Uterus (tissue), 4 donors: Measurements from ENCODE around the gene DRG2. TPM values are rescaled to one million over a fixed set of nuclear protein-coding genes. Genes with fewer than 3 reads are reported as not detected.

ENCODE experiments used
- DNase-seq, 2 donors: peaks; one replicate each; pipeline ENCODE4 v3.0.0-alpha.2; 2019 to 2020
- H3K27ac ChIP-seq, 2 donors: fragments of 200-600 bp; sonication (generic); 1 replicate in 1 of 2; 2 replicates in 1 of 2; pipeline ENCODE4 v1.5.1; 2016 to 2018
- H3K27me3 ChIP-seq, 2 donors: fragments of 200-600 bp; sonication (generic); one replicate each; pipeline ENCODE4 v1.5.1; 2018 to 2019; ENCODE audit warnings: control low read depth in 1 of 2
- H3K36me3 ChIP-seq, 2 donors: fragments of 200-600 bp; sonication (generic); one replicate each; pipeline ENCODE4 v1.5.1; 2019; ENCODE audit warnings: control low read depth in 1 of 2
- H3K4me1 ChIP-seq, 2 donors: fragments of 200-600 bp; sonication (generic); one replicate each; pipeline ENCODE4 v1.5.1; 2018 to 2019; ENCODE audit warnings: control low read depth in 1 of 2
- H3K4me3 ChIP-seq, 2 donors: fragments of 200-600 bp; sonication (generic); 1 replicate in 1 of 2; 2 replicates in 1 of 2; pipeline ENCODE4 v1.5.1; 2018 to 2019; ENCODE audit warnings: mild to moderate bottlenecking in 1 of 2
- H3K9me3 ChIP-seq, 2 donors: fragments of 200-600 bp; sonication (generic); one replicate each; pipeline ENCODE4 v1.5.1; 2019; ENCODE audit warnings: control low read depth in 1 of 2
- CTCF ChIP-seq, 4 experiments: fragments of 200-600 bp in 2 of 4; fragments of 450-650 bp in 2 of 4; sonication (generic) in 2 of 4; IDR thresholded peaks; one replicate each; pipeline ENCODE4 v1.5.1; 2016 to 2019; ENCODE audit warnings: antibody characterized with exemption in 4 of 4, mild to moderate bottlenecking in 2 of 4, moderate library complexity in 1 of 4
- POLR2A ChIP-seq, 2 donors: fragments of 450-650 bp; IDR thresholded peaks; one replicate each; pipeline ENCODE4 v1.6.1; 2016; ENCODE audit warnings: antibody characterized with exemption in 2 of 2, mild to moderate bottlenecking in 1 of 2, moderate library complexity in 1 of 2
- intact Hi-C: fragments of 100-400 bp; cut with DNase I; formaldehyde crosslinking; loops from one replicate; pipeline ENCODE4 v1.15.1; 2023; ENCODE audit warnings: low total_unique reads
- total RNA-seq, 4 donors: library from RNA; depleted of rRNA in 3 of 4; stranded (reverse); fragments of >200 nt in 3 of 4; gene quantifications; one replicate each; pipeline versions ENCODE4 v1.1.0 to v1.2.4, GENCODE V29; 2014 to 2023
- donor health status: DM: yes; HTN: yes; CAD: no.

The DRG2 gene
- total RNA-seq, 4 donors from 2014 or later = 33.0 to 45.6 (median 41.4) TPM

- H3K27ac ChIP-seq = no peak overlapping the region
- H3K9me3 ChIP-seq = no peaks in the 10 kb centered on the region
- no peaks in the 10 kb centered on the region for H3K4me1 ChIP-seq
- H3K4me3 ChIP-seq = no peak overlapping the region
- no peaks in the 10 kb centered on the region for H3K36me3 ChIP-seq
- intact Hi-C loops = no loop called here
- no peak for DNase-seq
- no peaks in the 10 kb centered on the region for H3K27me3 ChIP-seq
- TF ChIP-seq CTCF (IDR thresholded peaks at IDR 0.05) (no peak), POLR2A (IDR thresholded peaks at IDR 0.05) (no peak)
Measured at GRCh38 chr17:18102640-18103039, 14.9 kb downstream of the DRG2 start.

GRCh38 chr17:18105027-18105426, 17.3 kb downstream of the DRG2 start:
- DNase-seq = no peak
- no peaks in the 10 kb centered on the region for H3K9me3 ChIP-seq
- no peaks in the 10 kb centered on the region for H3K4me1 ChIP-seq
- no peaks in the 10 kb centered on the region for H3K27me3 ChIP-seq
- TF ChIP-seq POLR2A (IDR thresholded peaks at IDR 0.05) (no peak), CTCF (IDR thresholded peaks at IDR 0.05) (no peak)
- H3K27ac ChIP-seq = no peak overlapping the region
- intact Hi-C loops = no loop called here
- no peaks in the 10 kb centered on the region for H3K36me3 ChIP-seq
- no peak overlapping the region for H3K4me3 ChIP-seq

GRCh38 chr17:18105595-18105994, 17.8 kb downstream of the DRG2 start:
- no peak overlapping the region for H3K27ac ChIP-seq
- H3K4me1 ChIP-seq = no peaks in the 10 kb centered on the region
- H3K9me3 ChIP-seq = no peaks in the 10 kb centered on the region
- intact Hi-C loops = no loop called here
- TF ChIP-seq CTCF (IDR thresholded peaks at IDR 0.05) = no peak
- TF ChIP-seq POLR2A (IDR thresholded peaks at IDR 0.05) = no peak
- no peaks in the 10 kb centered on the region for H3K27me3 ChIP-seq
- no peak for DNase-seq
- no peaks in the 10 kb centered on the region for H3K36me3 ChIP-seq
- H3K4me3 ChIP-seq = no peak overlapping the region

- no peak for DNase-seq
- intact Hi-C loops = no loop called here
- H3K27me3 ChIP-seq = no peaks in the 10 kb centered on the region
- no peak overlapping the region for H3K4me3 ChIP-seq
- H3K36me3 ChIP-seq = no peaks in the 10 kb centered on the region
- no peak for TF ChIP-seq POLR2A (IDR thresholded peaks at IDR 0.05)
- TF ChIP-seq CTCF (IDR thresholded peaks at IDR 0.05) = no peak
- no peak overlapping the region for H3K27ac ChIP-seq
- H3K9me3 ChIP-seq = no peaks in the 10 kb centered on the region
- H3K4me1 ChIP-seq = no peaks in the 10 kb centered on the region
Measured at GRCh38 chr17:18106211-18106610, 18.5 kb downstream of the DRG2 start.

GRCh38 chr17:18107061-18107790, 19.5 kb downstream of the DRG2 start:
- no peaks in the 10 kb centered on the region for H3K9me3 ChIP-seq
- H3K36me3 ChIP-seq = no peaks in the 10 kb centered on the region
- intact Hi-C loops = no loop called here
- no peak overlapping the region for H3K27ac ChIP-seq
- DNase-seq = no peak
- H3K27me3 ChIP-seq = no peaks in the 10 kb centered on the region
- H3K4me3 ChIP-seq = no peak overlapping the region
- TF ChIP-seq CTCF (IDR thresholded peaks at IDR 0.05) (no peak), POLR2A (IDR thresholded peaks at IDR 0.05) (no peak)
- no peaks in the 10 kb centered on the region for H3K4me1 ChIP-seq
